ENCODE results near the gene CHRNA1.
A peak's percentile ranks its signal among the peaks of the same experiment; 100 is the strongest.

CHRNA1 gene

GRCh38 chr2:174781996-174782395 is 17.7 kb upstream of the CHRNA1 start:
- no peak for DNase-seq (ENCODE audit: low spot score)

- DNase-seq (ENCODE audit: low spot score) = no peak
Measured at GRCh38 chr2:174781298-174781697, 17.0 kb upstream of the CHRNA1 start.

GRCh38 chr2:174780856-174781255 is 16.6 kb upstream of the CHRNA1 start:
- no peak for DNase-seq (ENCODE audit: low spot score)

- no peak for DNase-seq (ENCODE audit: low spot score)
Measured at GRCh38 chr2:174780191-174780840, 16.0 kb upstream of the CHRNA1 start.

- no peak for DNase-seq (ENCODE audit: low spot score)
Measured at GRCh38 chr2:174779361-174779928, 15.2 kb upstream of the CHRNA1 start.

GRCh38 chr2:174778085-174778981 is 14.1 kb upstream of the CHRNA1 start:
- DNase-seq (ENCODE audit: low spot score) = no peak

- no peak for DNase-seq (ENCODE audit: low spot score)
Measured at GRCh38 chr2:174777347-174778084, 13.2 kb upstream of the CHRNA1 start.

- no peak for DNase-seq (ENCODE audit: low spot score)
Measured at GRCh38 chr2:174776675-174777074, 12.4 kb upstream of the CHRNA1 start.

GRCh38 chr2:174776223-174776622 is 12.0 kb upstream of the CHRNA1 start:
- DNase-seq (ENCODE audit: low spot score) = no peak

- DNase-seq (ENCODE audit: low spot score) = no peak
Measured at GRCh38 chr2:174775571-174775980, 11.3 kb upstream of the CHRNA1 start.

GRCh38 chr2:174774886-174775285 is 10.6 kb upstream of the CHRNA1 start:
- DNase-seq (ENCODE audit: low spot score) = no peak

GRCh38 chr2:174773215-174773614 is 8.9 kb upstream of the CHRNA1 start:
- no peak for DNase-seq (ENCODE audit: low spot score)

GRCh38 chr2:174772472-174772801 is 8.2 kb upstream of the CHRNA1 start:
- no peak for DNase-seq (ENCODE audit: low spot score)

GRCh38 chr2:174771631-174772471 is 7.6 kb upstream of the CHRNA1 start:
- DNase-seq (ENCODE audit: low spot score) = peak; percentile 30

- no peak for DNase-seq (ENCODE audit: low spot score)
Measured at GRCh38 chr2:174771136-174771535, 6.9 kb upstream of the CHRNA1 start.

- DNase-seq (ENCODE audit: low spot score) = no peak
Measured at GRCh38 chr2:174768557-174768956, 4.3 kb upstream of the CHRNA1 start.

- DNase-seq (ENCODE audit: low spot score) = no peak
Measured at GRCh38 chr2:174766271-174766670, 2.0 kb upstream of the CHRNA1 start.

GRCh38 chr2:174765576-174765975 is 1.3 kb upstream of the CHRNA1 start:
- DNase-seq (ENCODE audit: low spot score) = no peak

- DNase-seq (ENCODE audit: low spot score) = no peak
Measured at GRCh38 chr2:174763780-174764179, 492 bp downstream of the CHRNA1 start.

GRCh38 chr2:174762464-174762863 is 1.8 kb downstream of the CHRNA1 start:
- DNase-seq (ENCODE audit: low spot score) = no peak

GRCh38 chr2:174761837-174762236 is 2.4 kb downstream of the CHRNA1 start:
- DNase-seq (ENCODE audit: low spot score) = no peak

Measured in germinal center (tissue), 1 donor.